Astrocyte (in vitro differentiated cells and primary cell): Measurements from ENCODE around the gene INPP4A.

ENCODE experiments used
- CTCF ChIP-seq: IDR thresholded peaks from 2 replicates; pipeline ENCODE4 v1.5.1; 2011; ENCODE audit warnings: low read depth, mild to moderate bottlenecking, inconsistent platforms, low read length, moderate library complexity; ENCODE audit not compliant: insufficient read depth
- EZH2 ChIP-seq: IDR thresholded peaks from 2 replicates; pipeline ENCODE4 v1.6.1; 2012; ENCODE audit warnings: mild to moderate bottlenecking, low read length, inconsistent platforms; ENCODE audit not compliant: insufficient read depth

DNA sequence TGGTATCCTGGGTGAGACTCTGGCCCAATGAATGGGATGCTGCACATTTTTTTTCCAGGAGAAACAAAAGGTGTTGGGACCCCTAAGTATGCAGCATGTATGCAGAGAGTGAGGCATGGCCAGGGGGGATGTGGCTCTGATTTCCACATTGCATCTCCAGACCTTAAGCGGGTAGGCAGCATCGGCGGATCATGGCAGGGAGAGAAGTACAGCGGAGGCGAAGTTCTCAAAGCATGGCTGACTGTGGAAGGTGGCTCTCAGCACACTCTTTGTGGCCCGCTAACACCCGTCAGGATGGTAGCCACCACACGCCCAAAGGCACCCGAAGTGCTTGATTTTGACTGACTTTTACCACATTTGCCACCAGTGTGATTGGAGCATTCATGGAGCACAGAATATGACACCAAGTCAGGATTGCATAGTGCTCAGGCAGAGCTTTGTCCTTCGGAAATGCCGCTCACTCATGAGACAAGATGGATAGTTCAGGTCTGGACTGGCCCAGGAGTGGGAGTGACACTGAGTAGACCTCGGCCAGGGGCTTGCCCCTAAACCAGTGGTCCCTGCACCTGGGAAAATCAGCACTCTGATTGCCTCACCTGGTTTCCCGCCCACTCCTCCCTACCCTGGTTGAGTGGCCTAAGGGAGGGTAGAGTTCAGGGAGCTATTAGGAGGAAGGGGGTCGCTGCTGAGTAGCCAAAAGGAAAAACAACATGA, 14.2 kb downstream of the INPP4A start:
- TF ChIP-seq CTCF: no peak
- no peak for TF ChIP-seq EZH2
